H1 (cell line): ENCODE data around the gene SLC35B2. TPM values are rescaled to one million over a fixed set of nuclear protein-coding genes. Genes with fewer than 3 reads are reported as not detected.
A peak's percentile ranks its signal among the peaks of the same experiment; 100 is the strongest.

Source experiments
- CTCF ChIA-PET: fragments of 300-600 bp; sonication (Branson Sonifier 250); formaldehyde crosslinking; loops from one replicate; lab custom pipeline; 2021; ENCODE audit not compliant: partially characterized antibody; lab: Charles Lee
- POLR2A ChIA-PET: fragments of 300-600 bp; sonication (Branson Sonifier 250); formaldehyde crosslinking; loops from one replicate; lab custom pipeline; 2021; ENCODE audit warnings: inconsistent platforms; ENCODE audit not compliant: partially characterized antibody; lab: Charles Lee
- DNase-seq, 2 experiments: peaks; one replicate each; pipeline versions ENCODE4 v3.0.0 to v3.0.0-alpha.2; 2010 to 2022; ENCODE audit warnings: low spot score in 2 of 2, low read depth in 1 of 2, mixed read lengths in 1 of 2
- FAIRE-seq: peaks from 2 replicates; lab custom pipeline; 2011; peaks lifted over from hg19 to GRCh38; lab: Jason Lieb, UNC
- H2AFZ ChIP-seq: 2 replicates; pipeline ENCODE4 v1.8.1; 2012; ENCODE audit warnings: low read length, inconsistent platforms
- H2AK5ac ChIP-seq: 2 replicates; pipeline ENCODE4 v1.6.1; 2013; ENCODE audit warnings: low read depth, low read length
- H2BK120ac ChIP-seq: replicated peaks from 2 replicates; pipeline ENCODE3; 2013; ENCODE audit warnings: low read depth, low read length, inconsistent platforms
- H2BK12ac ChIP-seq: 2 replicates; pipeline ENCODE4 v1.6.1; 2013; ENCODE audit warnings: low read depth, low read length
- H2BK15ac ChIP-seq: 2 replicates; pipeline ENCODE4 v1.6.1; 2013; ENCODE audit warnings: low read length
- H2BK20ac ChIP-seq: 2 replicates; pipeline ENCODE4 v1.6.1; 2013; ENCODE audit warnings: low read length
- H2BK5ac ChIP-seq: 2 replicates; pipeline ENCODE4 v1.6.1; 2013; ENCODE audit warnings: low read depth, low read length
- H3K14ac ChIP-seq: 2 replicates; pipeline ENCODE4 v1.6.1; 2013; ENCODE audit warnings: inconsistent platforms; ENCODE audit not compliant: insufficient read length
- H3K18ac ChIP-seq: 2 replicates; pipeline ENCODE4 v1.6.1; 2013; ENCODE audit warnings: low read length; ENCODE audit errors: extremely low read depth
- H3K23ac ChIP-seq: 2 replicates; pipeline ENCODE4 v1.6.1; 2013; ENCODE audit warnings: inconsistent platforms; ENCODE audit not compliant: insufficient read length
- H3K23me2 ChIP-seq: 2 replicates; pipeline ENCODE4 v1.6.1; 2013; ENCODE audit warnings: low read depth, low read length
- H3K27ac ChIP-seq: 2 replicates; pipeline ENCODE4 v1.6.1; 2011; ENCODE audit warnings: low read depth, low read length, inconsistent platforms
- H3K27me3 ChIP-seq, 4 experiments: replicated peaks in 1 of 4; 1 replicate in 1 of 4; 2 replicates in 3 of 4; pipeline versions ENCODE4 v1.6.1 to v1.8.1; 2011 to 2013; ENCODE audit warnings: low read length in 3 of 4, mild to moderate bottlenecking in 3 of 4, inconsistent platforms in 2 of 4, mixed read lengths in 2 of 4, moderate library complexity in 1 of 4; ENCODE audit not compliant: control insufficient read depth in 3 of 4, insufficient read depth in 3 of 4; ENCODE audit errors: extremely low read depth in 1 of 4
- H3K36me3 ChIP-seq, 4 experiments: 2 replicates each; pipeline versions ENCODE4 v1.6.1 to v1.8.1; 2011 to 2013; ENCODE audit warnings: mild to moderate bottlenecking in 4 of 4, low read length in 3 of 4, moderate library complexity in 2 of 4, control low read depth in 1 of 4, inconsistent platforms in 1 of 4; ENCODE audit not compliant: insufficient read depth in 4 of 4, control insufficient read depth in 2 of 4
- H3K4ac ChIP-seq: replicated peaks from 2 replicates; pipeline ENCODE3; 2013; ENCODE audit warnings: low read length, low read depth, mixed read lengths, inconsistent platforms; ENCODE audit not compliant: insufficient read length
- H3K4me1 ChIP-seq, 4 experiments: replicated peaks in 1 of 4; 1 replicate in 1 of 4; 2 replicates in 3 of 4; pipeline versions ENCODE4 v1.6.1 to v1.8.1; 2011 to 2013; ENCODE audit warnings: low read length in 3 of 4, inconsistent platforms in 2 of 4, mixed read lengths in 1 of 4; ENCODE audit not compliant: insufficient read depth in 4 of 4, control insufficient read depth in 3 of 4
- H3K4me2 ChIP-seq, 2 experiments: 2 replicates each; pipeline versions ENCODE4 v1.6.1 to v1.8.1; 2011 to 2013; ENCODE audit warnings: low read depth in 2 of 2, low read length in 2 of 2, control low read depth in 1 of 2, inconsistent platforms in 1 of 2, mild to moderate bottlenecking in 1 of 2; ENCODE audit not compliant: insufficient read depth in 1 of 2
- H3K4me3 ChIP-seq, 4 experiments: fragments of 200-600, 300-600 bp in 1 of 4; sonication (generic), shearing (Covaris generic), sonication (Bioruptor Twin) in 1 of 4; 2 replicates each; pipeline versions ENCODE4 v1.5.1 to v1.8.1; 2011 to 2016; ENCODE audit warnings: low read length in 4 of 4, low read depth in 3 of 4, control low read depth in 2 of 4, inconsistent platforms in 2 of 4, mild to moderate bottlenecking in 2 of 4, mixed read lengths in 1 of 4, moderate library complexity in 1 of 4; ENCODE audit not compliant: insufficient read depth in 2 of 4; ENCODE audit errors: extremely low read depth in 1 of 4
- H3K56ac ChIP-seq: replicated peaks from 2 replicates; pipeline ENCODE3; 2013; ENCODE audit warnings: low read depth, mild to moderate bottlenecking, mixed read lengths, low read length, inconsistent platforms; ENCODE audit not compliant: insufficient read length
- H3K79me1 ChIP-seq: 2 replicates; pipeline ENCODE4 v1.6.1; 2013; ENCODE audit warnings: low read depth, low read length, control low read depth
- H3K79me2 ChIP-seq, 2 experiments: 2 replicates each; pipeline versions ENCODE4 v1.6.1 to v1.8.1; 2012 to 2013; ENCODE audit warnings: low read length in 2 of 2, mild to moderate bottlenecking in 2 of 2, inconsistent platforms in 1 of 2; ENCODE audit not compliant: insufficient read depth in 2 of 2, control insufficient read depth in 1 of 2
- H3K9ac ChIP-seq, 4 experiments: replicated peaks in 1 of 4; 1 replicate in 1 of 4; 2 replicates in 3 of 4; pipeline versions ENCODE4 v1.6.1 to v1.8.1; 2011 to 2013; ENCODE audit warnings: low read depth in 3 of 4, low read length in 3 of 4, control low read depth in 2 of 4, mild to moderate bottlenecking in 2 of 4, moderate library complexity in 2 of 4, inconsistent platforms in 1 of 4; ENCODE audit errors: extremely low read depth in 1 of 4
- H3K9me3 ChIP-seq, 2 experiments: 2 replicates each; pipeline versions ENCODE4 v1.6.1 to v1.8.1; 2012 to 2013; ENCODE audit warnings: mild to moderate bottlenecking in 2 of 2, moderate library complexity in 2 of 2, control low read depth in 1 of 2, inconsistent platforms in 1 of 2, low read depth in 1 of 2, low read length in 1 of 2, mixed read lengths in 1 of 2; ENCODE audit not compliant: insufficient read depth in 2 of 2
- H4K20me1 ChIP-seq, 2 experiments: replicated peaks in 1 of 2; 2 replicates each; pipeline versions ENCODE3 to v1.8.1; 2011 to 2013; ENCODE audit warnings: inconsistent platforms in 2 of 2, low read length in 2 of 2, mild to moderate bottlenecking in 1 of 2; ENCODE audit not compliant: insufficient read depth in 2 of 2, control insufficient read depth in 1 of 2
- H4K5ac ChIP-seq: 2 replicates; pipeline ENCODE4 v1.6.1; 2013; ENCODE audit warnings: low read length, low read depth, mixed read lengths, inconsistent platforms; ENCODE audit not compliant: insufficient read length
- H4K8ac ChIP-seq: 2 replicates; pipeline ENCODE4 v1.8.0; 2013; ENCODE audit warnings: mild to moderate bottlenecking, moderate library complexity, low read length, inconsistent platforms; ENCODE audit not compliant: insufficient read depth; ENCODE audit errors: extremely low read depth
- H4K91ac ChIP-seq: replicated peaks from 2 replicates; pipeline ENCODE3; 2013; ENCODE audit warnings: low read length, mixed read lengths, inconsistent platforms; ENCODE audit not compliant: insufficient read length
- BACH1 ChIP-seq: IDR thresholded peaks from 2 replicates; pipeline ENCODE4 v1.6.1; 2012; ENCODE audit warnings: low read length, improper control_type of control experiment
- CEBPB ChIP-seq: IDR thresholded peaks from 2 replicates; pipeline ENCODE4 v1.6.1; 2012; ENCODE audit warnings: low read depth, low read length
- CTBP2 ChIP-seq: IDR thresholded peaks from 2 replicates; pipeline ENCODE4 v1.7.0; 2011; ENCODE audit warnings: borderline replicate concordance, mild to moderate bottlenecking, moderate library complexity, mixed read lengths, low read length; ENCODE audit not compliant: insufficient read depth, insufficient read length
- EZH2 ChIP-seq: fragments of 200-600 bp; sonication (generic); IDR thresholded peaks from 2 replicates; pipeline ENCODE4 v1.7.1; 2012; ENCODE audit warnings: low read depth, mild to moderate bottlenecking, moderate library complexity, low read length, inconsistent platforms; ENCODE audit not compliant: severe bottlenecking
- PHF8 ChIP-seq: fragments of 200-600 bp; sonication (generic); conservative IDR thresholded peaks from 2 replicates; pipeline ENCODE4 v1.7.1; 2012; ENCODE audit warnings: low read depth, mild to moderate bottlenecking, inconsistent platforms, low read length, moderate library complexity
- RFX5 ChIP-seq: IDR thresholded peaks from 2 replicates; pipeline ENCODE4 v1.6.1; 2011; ENCODE audit warnings: low read depth, low read length, improper control_type of control experiment, borderline replicate concordance
- SIX5 ChIP-seq: IDR thresholded peaks from 2 replicates; pipeline ENCODE4 v1.6.1; 2011; ENCODE audit warnings: mild to moderate bottlenecking, low read depth, low read length
- SP1 ChIP-seq: IDR thresholded peaks from 2 replicates; pipeline ENCODE4 v1.6.1; 2011; ENCODE audit warnings: low read depth, low read length
- SP2 ChIP-seq: IDR thresholded peaks from 2 replicates; pipeline ENCODE4 v1.6.1; 2012; ENCODE audit warnings: mild to moderate bottlenecking, low read length, inconsistent platforms
- SRF ChIP-seq: IDR thresholded peaks from 2 replicates; pipeline ENCODE4 v1.6.1; 2011; ENCODE audit warnings: mild to moderate bottlenecking, low read depth, low read length, moderate library complexity
- TBP ChIP-seq: IDR thresholded peaks from 2 replicates; pipeline ENCODE4 v1.6.1; 2011; ENCODE audit warnings: low read depth, low read length, improper control_type of control experiment
- ZNF274 ChIP-seq: IDR thresholded peaks from 2 replicates; pipeline ENCODE4 v1.7.0; 2012; ENCODE audit warnings: low read length, borderline replicate concordance; ENCODE audit errors: extremely low read depth
- WGBS, 2 experiments: shearing (Covaris generic) in 1 of 2; methylation state at CpG; one replicate each; pipeline versions ENCODE4 v1.1.6 to v1.1.7; 2013 to 2015; ENCODE audit warnings: low lambda C conversion rate in 2 of 2, mixed read lengths in 2 of 2, inconsistent platforms in 1 of 2, low coverage in 1 of 2, missing lambda C conversion rate in 1 of 2; ENCODE audit not compliant: insufficient replicate concordance in 2 of 2, insufficient coverage in 1 of 2, insufficient read length in 1 of 2; ENCODE audit errors: extremely low coverage in 1 of 2, missing lambda C conversion rate in 1 of 2; 5-methylcytosine and 5-hydroxymethylcytosine counted together
- polyA plus RNA-seq, 7 experiments: library from polyadenylated mRNA; depleted of rRNA in 3 of 7; stranded (reverse) in 5 of 7; unstranded in 2 of 7; fragments of >200 nt in 5 of 7; fragments of 200-250 nt in 2 of 7; gene quantifications; 1 replicate in 5 of 7; 2 replicates in 1 of 7; 4 replicates in 1 of 7; pipeline versions ENCODE4 v1.2.1 to v1.2.3, GENCODE V29; 2011 to 2013; ENCODE audit warnings: missing spikeins in 2 of 7, mixed read lengths in 2 of 7
- total RNA-seq: library from RNA; stranded (reverse); fragmentation: NEBNext Ultra II Directional; extraction: Animal tissue kit (Norgen Biotek cat#: 25700); gene quantifications from 2 replicates; pipeline ENCODE4 v1.2.1, GENCODE V29; 2021

SLC35B2 gene
- total and polyA plus RNA-seq, 2 of the 8 experiments (the other 6 are each of a cell fraction or from before 2014, with no cell fraction given): 29.5 to 65.0 TPM

DNA sequence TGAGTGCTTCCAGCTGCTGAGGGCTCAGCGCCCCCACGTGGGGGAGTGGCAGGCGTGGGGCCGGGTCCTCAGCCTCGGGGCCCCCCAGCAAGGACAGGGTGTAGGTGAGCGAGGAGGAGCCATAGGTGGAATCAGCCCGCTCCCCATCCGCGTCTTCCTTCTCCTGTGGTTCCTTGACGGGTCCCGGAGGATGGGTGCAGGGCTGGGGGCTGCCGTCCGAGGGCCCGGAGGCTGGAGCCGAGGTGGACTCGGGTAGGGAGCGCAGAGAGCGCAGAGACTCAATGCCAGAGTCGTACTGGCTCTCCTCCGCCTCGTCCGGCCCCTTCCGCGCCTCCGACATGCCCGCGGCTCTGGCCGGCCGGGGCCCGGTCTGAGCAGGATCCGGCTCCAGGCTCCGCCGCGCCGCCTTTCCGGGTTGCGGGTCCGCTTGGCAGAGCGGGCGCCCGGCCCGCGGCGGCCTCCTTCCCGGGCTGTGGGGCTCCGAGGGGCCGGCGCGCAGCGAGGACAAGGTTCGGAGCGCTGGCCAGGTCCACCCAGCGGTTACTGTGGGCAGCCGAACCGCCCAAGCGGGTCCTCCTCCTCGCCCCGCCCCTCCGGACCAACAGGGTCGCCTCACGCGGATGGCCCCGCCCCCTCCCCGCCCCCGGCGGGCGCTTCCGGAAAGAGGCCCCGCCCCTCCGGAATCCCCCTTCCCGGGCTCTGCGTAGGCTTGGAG lies 7.8 kb upstream of the SLC35B2 start, which contains the start of gene NFKBIE:
Gene NFKBIE, minus strand, starts transcription at position 545 of the 715 bp plus-strand sequence. Its CDS starts 205 bp downstream, at position 340.
- Histone ChIP-seq H2AK5ac (peak within 1 kb of the TSS; percentile 76; the same call in 1 of the 2 replicates), H4K20me1 (peaks cover 1 to 5% of the 10 kb centered on the region in 2 experiments), H3K4me1 (peaks cover 12 to 43% (median 21%) of the 10 kb centered on the region in 4 experiments), H3K4ac (no peak within 1 kb of the TSS), H3K9me3 (no peaks in the 10 kb centered on the region), H2BK5ac (no peak within 1 kb of the TSS), H3K4me3 (peak within 1 kb of the TSS; percentile 57 to 85 (median 76)), H3K79me2 (peaks cover 0 to 10% of the 10 kb centered on the region in 2 experiments; a peak in 1 of 4 replicates), H3K14ac (no peak within 1 kb of the TSS), H2BK15ac (peak within 1 kb of the TSS; percentile 29; the same call in 1 of the 2 replicates), H2BK20ac (no peak within 1 kb of the TSS), H3K36me3 (peaks cover 2 to 4% (median 2%) of the 10 kb centered on the region in 4 experiments; a peak in 2 of 8 replicates), H2BK120ac (no peak within 1 kb of the TSS), H3K27ac (no peak within 1 kb of the TSS), H3K56ac (peak within 1 kb of the TSS; percentile 48), H2BK12ac (peak within 1 kb of the TSS; percentile 77; the same call in 1 of the 2 replicates), H3K4me2 (peak within 1 kb of the TSS; percentile 50 to 91), H3K27me3 (peaks cover 0 to 3% (median 0%) of the 10 kb centered on the region in 4 experiments; a peak in 2 of 7 replicates), H4K5ac (no peak within 1 kb of the TSS), H2AFZ (no peak within 1 kb of the TSS), H4K8ac (no peak within 1 kb of the TSS; the same call in none of the 2 replicates), H3K23me2 (peaks cover 11% of the 10 kb centered on the region), H3K23ac (no peak within 1 kb of the TSS), H3K18ac (peak within 1 kb of the TSS; percentile 38; the same call in 1 of the 2 replicates), H3K9ac (peak within 1 kb of the TSS; percentile 23 to 62 (median 48); a peak in 6 of 7 replicates), H4K91ac (peak within 1 kb of the TSS; percentile 58), H3K79me1 (peaks cover 7% of the 10 kb centered on the region; the same call in 1 of the 2 replicates)
- POLR2A ChIA-PET: interaction anchor here (0.8 to 15.1 kb wide), 5 partner anchors 11 to 44 kb away, joined by 3 to 581 read pairs (median 3); partner anchors contain the start of genes HSP90AB1 and SLC35B2
- CTCF ChIA-PET: interaction anchor here (0.7 to 19.0 kb wide), 6 partner anchors 10 to 177 kb away, joined by 3 to 330 read pairs (median 6); partner anchors contain the start of gene AARS2
- peak in 1 of 2 experiments; percentile 99 for DNase-seq
- no peak for FAIRE-seq
- 0% methylated on average over 41 of the region's 72 CpGs; no CpG with 5 or more reads in 1 of the 2 experiments for WGBS, 2 experiments
- TF ChIP-seq PHF8: peak; percentile 70
- TF ChIP-seq BACH1: no peak
- TF ChIP-seq SIX5: no peak
- 0 out of 2 replicates have a peak, but pooled peaks have one; percentile 7 for TF ChIP-seq SP1
- no peak for TF ChIP-seq EZH2
- TF ChIP-seq CTBP2: no peak
- no peak for TF ChIP-seq SP2
- 0 out of 2 replicates have a peak, but pooled peaks have one; percentile 31 for TF ChIP-seq TBP
- no peak for TF ChIP-seq RFX5
- no peak for TF ChIP-seq ZNF274
- no peak for TF ChIP-seq SRF
- no peak for TF ChIP-seq CEBPB
